ENCODE results near the gene SEMA7A.

The SEMA7A gene

GRCh38 chr15:74380361-74381189 is 53.2 kb downstream of the SEMA7A start:
- no peak for TF ChIP-seq CTCF (IDR thresholded peaks at IDR 0.05; ENCODE audit: unreplicated experiment in 3 of 3)
- peaks cover 35% of the 10 kb centered on the region for H3K4me1 Mint-ChIP-seq
- no peaks in the 10 kb centered on the region for H3K36me3 Mint-ChIP-seq (ENCODE audit: low read depth)
- peak overlapping the region in 1 of 3 experiments; percentile 26 for H3K27ac Mint-ChIP-seq
- H3K4me3 Mint-ChIP-seq = no peak overlapping the region
- H3K27me3 Mint-ChIP-seq (ENCODE audit: low read depth) = peaks cover 7% of the 10 kb centered on the region
- no peaks in the 10 kb centered on the region for H3K9me3 Mint-ChIP-seq

- H3K9me3 Mint-ChIP-seq = no peaks in the 10 kb centered on the region
- peaks cover 26% of the 10 kb centered on the region for H3K4me1 Mint-ChIP-seq
- peaks cover 11% of the 10 kb centered on the region for H3K27me3 Mint-ChIP-seq (ENCODE audit: low read depth)
- H3K27ac Mint-ChIP-seq = peak overlapping the region; percentile 54 to 86 (median 75)
- TF ChIP-seq CTCF (IDR thresholded peaks at IDR 0.05; ENCODE audit: unreplicated experiment in 3 of 3) = no peak
- peak overlapping the region in 2 of 3 experiments; percentile 4 to 29 for H3K4me3 Mint-ChIP-seq
- no peaks in the 10 kb centered on the region for H3K36me3 Mint-ChIP-seq (ENCODE audit: low read depth)
Observed at GRCh38 chr15:74378848-74379247, 54.9 kb downstream of the SEMA7A start.

DNA sequence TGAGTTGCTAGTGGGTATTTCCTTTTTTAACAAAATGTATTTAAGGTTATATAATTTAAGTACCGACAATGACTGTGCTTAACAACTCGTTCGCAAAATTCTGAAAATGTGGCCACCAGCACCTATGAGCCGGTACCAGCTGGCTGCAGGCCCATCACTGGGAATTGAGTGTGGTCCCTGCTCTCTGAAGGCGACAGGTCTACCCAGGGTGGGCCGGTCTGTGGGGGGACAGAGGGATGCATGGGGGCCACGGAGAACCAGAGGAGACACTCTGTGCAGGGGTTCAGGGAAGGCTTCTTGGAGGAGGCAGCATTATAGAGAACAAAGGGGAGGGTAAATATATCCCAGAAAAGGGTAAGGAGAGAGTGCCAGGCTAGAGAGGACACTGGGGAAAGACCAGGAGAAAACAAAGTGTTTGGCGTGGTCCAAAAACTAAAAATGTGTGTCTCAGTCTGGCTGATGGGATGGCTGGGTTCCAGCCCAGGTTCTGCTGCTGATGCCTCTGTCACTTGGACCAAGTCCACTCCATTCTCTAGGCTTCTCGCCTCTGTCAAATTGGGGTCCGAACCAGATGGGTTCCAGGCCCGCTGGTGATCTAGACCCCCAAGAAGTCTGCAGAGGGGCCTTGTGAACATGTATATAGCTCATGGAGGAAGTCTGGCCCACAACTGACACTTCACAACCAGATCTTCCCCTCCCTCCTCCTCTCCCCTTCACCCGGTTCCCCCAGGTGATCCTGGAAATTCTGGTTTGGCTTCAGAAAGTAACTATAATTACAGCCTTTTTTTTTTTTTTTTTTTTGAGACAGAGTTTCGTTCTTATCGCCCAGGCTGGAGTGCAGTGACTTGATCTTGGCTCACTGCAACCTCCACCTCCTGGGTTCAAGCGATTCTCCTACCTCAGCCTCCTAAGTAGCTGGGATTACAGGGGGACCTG is 55.7 kb downstream of the SEMA7A start:
- H3K36me3 Mint-ChIP-seq (ENCODE audit: low read depth) = no peaks in the 10 kb centered on the region
- H3K27ac Mint-ChIP-seq = peak overlapping the region; percentile 54 to 86 (median 75)
- H3K9me3 Mint-ChIP-seq = no peaks in the 10 kb centered on the region
- peaks cover 21% of the 10 kb centered on the region for H3K4me1 Mint-ChIP-seq
- H3K4me3 Mint-ChIP-seq = peak overlapping the region in 2 of 3 experiments; percentile 4 to 29
- no peak for TF ChIP-seq CTCF (IDR thresholded peaks at IDR 0.05; ENCODE audit: unreplicated experiment in 3 of 3)
- peaks cover 13% of the 10 kb centered on the region for H3K27me3 Mint-ChIP-seq (ENCODE audit: low read depth)

DNA sequence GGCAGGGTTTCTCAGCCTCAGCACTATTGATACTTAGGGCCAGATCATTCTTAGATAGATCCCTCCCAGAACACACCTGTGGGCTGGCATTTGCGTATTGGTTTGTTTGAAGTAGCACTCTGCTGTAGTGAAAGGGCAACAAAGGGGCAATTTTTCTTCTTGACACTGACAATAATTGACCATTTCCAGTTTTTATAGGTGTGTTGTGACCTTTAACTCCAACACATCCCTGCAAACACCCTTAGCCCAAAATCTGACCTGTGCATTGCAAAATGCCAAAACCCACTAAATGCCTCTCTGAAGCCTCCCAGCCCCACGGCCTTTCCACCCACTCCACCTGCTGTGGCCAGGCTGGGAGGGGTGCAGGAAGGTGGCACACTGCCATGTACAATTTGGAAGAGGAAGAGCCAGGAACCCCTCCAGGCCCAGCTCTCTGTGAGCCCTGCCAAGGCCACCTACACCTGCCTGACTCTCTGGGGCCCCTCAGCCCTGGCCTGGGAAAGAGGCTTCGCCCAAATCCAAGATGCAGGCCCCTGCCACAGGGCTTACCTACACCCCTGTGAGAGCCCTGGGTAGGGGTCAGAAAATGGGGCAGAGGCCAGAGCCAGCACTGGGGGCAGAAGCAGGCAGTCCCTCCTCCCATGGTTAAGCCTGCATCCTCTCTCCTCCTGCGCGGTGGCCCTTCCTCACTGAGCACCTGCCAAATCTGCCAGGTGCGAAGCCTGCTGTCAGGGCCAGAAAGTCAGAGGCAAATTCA is 56.8 kb downstream of the SEMA7A start:
- H3K4me3 Mint-ChIP-seq = no peak overlapping the region
- H3K27me3 Mint-ChIP-seq (ENCODE audit: low read depth) = peaks cover 21% of the 10 kb centered on the region
- H3K4me1 Mint-ChIP-seq = peaks cover 16% of the 10 kb centered on the region
- H3K27ac Mint-ChIP-seq = no peak overlapping the region
- no peaks in the 10 kb centered on the region for H3K36me3 Mint-ChIP-seq (ENCODE audit: low read depth)
- TF ChIP-seq CTCF (IDR thresholded peaks at IDR 0.05; ENCODE audit: unreplicated experiment in 3 of 3) = no peak
- no peaks in the 10 kb centered on the region for H3K9me3 Mint-ChIP-seq

DNA sequence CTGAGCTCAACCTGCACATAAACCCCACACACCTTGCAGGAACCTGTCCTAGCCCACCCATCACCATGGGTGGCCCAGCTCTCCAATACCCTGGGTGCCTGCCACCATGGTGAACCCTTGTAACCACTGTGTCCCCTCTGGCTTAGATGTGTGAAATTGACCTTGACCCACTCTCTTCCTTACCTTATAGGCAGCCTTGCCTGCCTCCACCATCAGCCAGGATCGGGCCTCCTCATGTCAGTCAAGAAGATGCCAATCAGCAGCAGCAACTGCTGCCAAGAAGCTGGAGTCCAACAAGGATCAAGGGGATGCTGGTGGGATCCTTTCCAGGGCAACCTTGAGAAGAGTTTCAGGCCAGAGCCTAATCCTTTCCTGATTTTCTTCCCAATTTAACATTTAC is 57.5 kb downstream of the SEMA7A start:
- Mint-ChIP-seq H3K4me1 (peaks cover 9% of the 10 kb centered on the region), H3K36me3 (ENCODE audit: low read depth) (no peaks in the 10 kb centered on the region), H3K9me3 (no peaks in the 10 kb centered on the region), H3K27me3 (ENCODE audit: low read depth) (peaks cover 25% of the 10 kb centered on the region), H3K27ac (no peak overlapping the region), H3K4me3 (peak overlapping the region in 1 of 3 experiments; percentile 30)
- no peak for TF ChIP-seq CTCF (IDR thresholded peaks at IDR 0.05; ENCODE audit: unreplicated experiment in 3 of 3)

All from nephron (organoid).